CD4-positive, alpha-beta T cell treated with Interleukin-17A for 1 hour (primary cell): ENCODE results near the gene CYB5R4.
"Not testable (repeated sequence)": the region's sequence is repeated elsewhere in the genome, so short reads cannot be mapped to it uniquely, and the experiment has no call there.

Experiments used
- DNase-seq: peaks from one replicate; pipeline ENCODE4 v3.0.0-alpha.2; 2020

The CYB5R4 gene

DNA sequence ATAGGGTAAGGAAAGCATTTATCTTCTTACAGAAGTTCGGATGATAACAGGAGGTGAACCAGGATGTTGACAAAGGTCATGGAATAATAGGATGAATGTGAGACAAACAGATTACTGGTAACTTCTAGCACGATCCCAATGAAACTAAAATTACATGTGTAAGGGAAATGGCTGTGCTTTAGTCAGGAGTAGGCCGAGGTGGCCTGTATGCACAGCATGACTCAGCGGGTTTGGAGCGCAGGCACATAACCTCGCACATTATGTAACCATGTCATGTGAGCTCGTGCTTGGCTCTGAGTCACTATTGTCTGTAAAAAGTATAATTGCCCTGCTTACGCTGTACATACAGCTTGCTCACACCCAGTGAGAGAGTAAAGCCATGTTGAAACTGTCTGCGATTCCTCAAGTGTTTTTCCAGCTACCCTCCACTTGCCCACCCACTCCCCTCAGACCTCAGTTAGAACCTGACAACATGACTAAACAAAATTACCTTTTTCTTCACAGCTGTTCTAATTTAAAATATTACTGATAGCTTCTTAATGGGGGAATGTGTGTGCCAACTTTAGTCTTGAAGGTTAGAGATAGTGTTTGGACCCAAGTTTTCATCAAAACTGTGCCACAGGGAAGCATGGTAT lies 8.2 kb downstream of the CYB5R4 start:
- peak; percentile 22 for DNase-seq

DNA sequence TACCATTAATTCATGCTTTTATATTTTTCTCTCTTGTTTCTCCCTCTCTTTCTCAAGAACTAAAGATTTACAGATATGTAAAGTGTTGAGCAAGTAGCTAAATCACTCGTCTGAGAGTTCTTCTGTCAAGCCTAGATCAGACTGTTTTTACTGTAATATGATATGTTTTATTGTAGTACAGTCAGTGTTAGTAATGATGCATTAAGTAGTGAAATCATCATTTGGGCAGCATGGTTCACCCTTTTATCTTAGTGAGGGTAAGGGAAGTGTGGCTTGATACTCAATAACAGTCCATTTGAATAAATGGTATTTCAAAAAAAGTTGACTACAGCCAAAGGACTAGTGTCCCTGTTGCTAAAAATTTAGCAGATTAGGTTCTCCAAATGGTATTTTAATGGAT lies 9.2 kb downstream of the CYB5R4 start:
- DNase-seq = no peak

DNA sequence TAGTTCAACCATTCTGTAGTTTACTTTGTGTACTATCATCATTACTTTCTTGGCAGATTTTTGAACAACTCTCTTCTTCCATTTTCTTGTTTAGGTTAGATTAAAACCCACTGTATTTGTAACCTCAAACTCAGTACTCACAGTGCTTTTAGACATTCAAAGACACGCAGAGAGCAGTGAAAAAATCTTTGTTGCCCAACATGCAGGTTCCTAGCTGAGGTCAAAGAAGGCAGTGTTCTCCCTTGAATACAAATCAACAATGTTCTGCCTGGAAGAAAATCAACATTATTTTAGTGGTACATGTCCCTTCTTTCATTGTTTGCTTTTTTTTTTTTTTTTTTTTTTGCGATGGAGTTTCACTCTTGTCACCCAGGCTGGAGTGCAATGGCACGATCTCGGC lies 11.2 kb downstream of the CYB5R4 start:
- no peak for DNase-seq

DNA sequence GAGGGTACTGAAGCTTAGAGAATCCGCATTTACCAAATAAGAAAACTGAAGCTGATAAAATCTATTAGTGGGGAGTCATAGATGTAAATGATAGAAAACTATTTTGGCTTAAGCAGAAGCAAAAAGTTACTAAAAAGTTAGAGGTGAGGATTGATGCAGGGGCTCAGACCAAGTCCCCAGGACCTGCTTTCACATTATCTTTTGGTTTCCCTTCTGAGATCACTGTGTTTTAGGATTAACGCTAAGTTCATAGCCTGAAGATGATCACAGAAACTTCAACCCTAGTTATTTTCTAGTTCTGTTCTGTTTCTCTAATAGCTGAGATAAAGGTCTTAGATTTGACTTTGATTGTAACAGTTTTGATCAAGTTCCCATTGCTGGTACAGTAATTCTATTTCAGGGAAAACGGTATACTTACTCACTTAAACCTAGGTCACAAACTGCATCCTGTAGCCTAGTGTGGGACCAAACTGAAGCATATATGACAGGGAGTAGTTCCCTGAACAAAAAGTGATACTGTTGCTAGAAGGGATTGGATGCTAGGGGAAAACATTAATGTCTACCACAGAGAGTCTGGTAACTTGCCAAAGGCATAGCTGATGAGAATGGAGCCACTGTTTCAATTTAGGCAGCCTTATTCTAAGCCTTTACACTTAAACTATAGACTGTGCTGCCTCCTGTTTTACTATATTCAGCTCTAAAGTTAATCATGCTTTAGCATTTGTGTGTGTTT lies 13.1 kb downstream of the CYB5R4 start:
- no peak for DNase-seq

DNA sequence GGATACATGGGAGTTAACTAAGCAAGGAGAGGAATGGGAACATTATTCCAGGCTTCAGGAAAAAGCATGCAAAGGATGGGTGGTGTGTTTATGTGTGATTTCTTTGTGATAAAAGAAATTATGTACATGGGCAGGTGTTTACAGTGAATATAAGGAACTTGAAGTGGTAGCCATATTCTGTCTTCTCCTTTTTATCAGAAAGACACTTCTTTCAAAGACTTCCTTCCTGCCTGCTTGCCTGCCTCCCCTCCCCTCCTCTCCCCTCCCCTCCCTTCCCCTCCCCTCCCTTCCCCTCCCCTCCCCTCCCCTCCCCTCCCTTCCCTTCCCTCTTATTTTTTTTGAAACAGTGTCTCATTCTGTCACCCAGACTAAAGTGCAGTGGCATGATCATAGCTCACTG lies 14.4 kb downstream of the CYB5R4 start:
- DNase-seq = no peak

DNA sequence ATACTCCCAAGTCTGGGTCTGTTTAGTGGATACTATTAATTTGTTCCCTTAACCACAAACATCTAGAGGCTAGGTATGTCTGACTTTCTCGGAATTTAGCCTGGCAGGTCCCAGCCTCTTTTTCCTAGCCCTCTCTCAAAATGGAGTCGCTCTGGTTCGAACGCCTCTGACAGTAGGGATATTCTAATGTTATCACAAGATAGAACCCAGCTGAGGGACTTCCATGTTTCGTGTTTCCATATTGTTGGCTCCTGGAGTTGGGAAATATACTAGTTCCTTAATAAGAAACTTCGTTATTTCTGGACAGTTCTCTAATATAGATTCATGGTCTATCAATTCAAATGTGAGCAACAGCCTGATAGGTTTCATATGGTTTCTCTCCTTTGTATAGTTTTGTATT lies 16.4 kb downstream of the CYB5R4 start:
- no peak for DNase-seq

DNA sequence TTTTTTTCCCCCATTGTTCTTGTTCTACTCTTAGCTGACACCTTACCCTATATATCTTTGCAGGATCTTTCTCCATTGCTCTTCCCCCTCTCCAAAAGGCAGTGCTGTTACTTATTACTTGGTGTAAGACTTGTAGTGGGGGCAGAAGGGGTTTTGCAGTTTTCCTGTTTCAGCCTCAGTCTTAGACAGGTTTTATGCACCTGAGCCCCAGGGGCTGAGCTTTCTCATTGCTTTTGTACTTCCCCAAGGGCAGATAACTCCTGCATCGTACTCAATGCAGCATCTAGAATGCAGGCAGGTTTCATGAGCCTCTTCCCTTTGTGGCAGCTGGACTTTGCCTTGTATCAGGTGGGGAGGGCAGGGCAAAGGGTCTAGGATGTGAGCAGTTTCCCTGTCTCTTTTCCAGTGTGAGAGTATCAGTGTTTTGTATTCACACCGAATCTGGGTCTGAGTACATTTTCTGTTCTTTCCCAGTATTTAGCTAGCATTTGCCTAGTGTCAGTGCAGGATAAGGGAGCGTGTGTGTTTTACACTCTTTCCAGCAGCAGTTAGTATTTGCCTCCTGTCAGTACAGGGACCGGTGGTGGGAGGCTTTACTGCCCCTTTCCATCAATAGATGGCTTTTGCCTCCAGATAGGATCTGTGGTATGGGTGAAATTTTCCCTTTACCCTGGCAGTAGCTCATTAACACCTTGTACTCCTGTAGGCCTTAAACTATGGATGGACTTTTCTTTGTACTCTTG lies 19.6 kb downstream of the CYB5R4 start:
- no peak for DNase-seq

DNA sequence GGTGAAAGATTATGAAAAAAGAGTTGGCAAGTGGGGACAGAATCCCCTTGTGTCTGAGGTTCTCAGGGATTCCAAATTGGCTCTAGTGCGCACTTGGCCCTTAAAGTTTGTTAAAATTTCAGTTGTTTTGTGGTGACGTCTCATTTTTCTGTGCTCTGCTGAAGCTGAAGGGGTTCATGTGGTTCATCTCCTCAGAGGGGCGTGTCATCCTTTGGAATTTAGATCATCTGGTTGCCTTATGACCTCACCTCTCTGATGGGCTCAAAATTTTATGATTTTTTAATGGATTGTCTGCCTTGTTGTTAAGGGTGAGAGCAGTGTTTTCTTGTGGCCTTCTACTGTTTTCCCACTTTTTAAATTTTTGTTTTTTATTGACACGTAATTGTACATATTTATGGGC lies 20.3 kb downstream of the CYB5R4 start:
- no peak for DNase-seq

DNA sequence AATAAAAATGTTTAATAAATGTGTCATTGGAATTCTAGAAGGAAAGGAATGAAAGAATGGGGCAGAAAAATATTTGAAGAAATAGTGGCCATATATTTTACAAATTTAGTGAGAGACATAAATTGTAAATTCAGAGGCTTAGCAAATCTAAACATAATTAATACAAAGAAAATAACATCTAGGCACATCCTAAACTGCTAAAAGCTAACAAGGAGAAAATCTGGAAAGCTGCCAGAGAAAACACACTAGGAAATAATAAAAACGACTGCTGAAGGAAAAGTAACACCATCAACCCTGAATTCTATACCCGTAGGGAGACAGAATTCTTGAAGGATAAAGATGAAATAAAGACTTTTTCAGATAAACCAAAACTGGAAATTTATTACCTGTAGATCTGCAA lies 23.8 kb downstream of the CYB5R4 start:
- no peak for DNase-seq

DNA sequence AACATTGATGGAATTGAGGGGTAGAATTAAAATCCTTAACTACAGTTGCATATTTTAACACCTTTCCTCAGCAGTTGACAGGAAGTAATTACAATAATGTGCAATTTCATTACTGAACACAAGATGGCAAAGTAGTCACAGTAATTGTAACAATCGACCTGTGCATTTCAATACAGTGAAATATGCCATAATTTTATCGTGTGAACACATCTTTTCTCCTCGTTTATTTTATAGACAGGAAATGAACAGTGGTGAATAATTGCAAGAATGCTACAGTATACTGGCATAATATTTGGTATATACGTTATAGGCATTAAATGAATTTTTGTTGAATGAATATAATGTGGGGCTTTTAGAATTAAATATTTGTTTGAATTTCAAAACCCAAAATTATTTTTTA lies 25.0 kb downstream of the CYB5R4 start:
- DNase-seq = peak; percentile 63

DNA sequence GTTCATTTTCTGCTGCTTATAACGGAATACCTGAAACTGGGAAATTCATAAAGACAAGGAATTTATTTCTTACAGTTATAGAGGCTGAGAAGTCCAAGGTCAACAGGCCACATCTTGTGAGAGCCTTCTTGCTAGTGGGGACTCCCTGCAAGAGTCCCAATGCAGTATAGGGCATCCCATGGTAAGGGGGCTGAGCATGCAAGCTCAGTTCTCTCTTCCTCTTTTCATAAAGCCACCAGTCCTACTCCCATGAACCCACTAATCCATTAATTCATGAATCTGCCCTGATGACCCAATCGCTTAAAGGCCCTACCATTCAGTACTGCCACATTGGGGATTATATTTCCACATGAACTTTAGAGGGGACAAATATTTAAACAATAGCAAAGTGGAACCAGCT lies 26.5 kb downstream of the CYB5R4 start:
- DNase-seq = no peak

DNA sequence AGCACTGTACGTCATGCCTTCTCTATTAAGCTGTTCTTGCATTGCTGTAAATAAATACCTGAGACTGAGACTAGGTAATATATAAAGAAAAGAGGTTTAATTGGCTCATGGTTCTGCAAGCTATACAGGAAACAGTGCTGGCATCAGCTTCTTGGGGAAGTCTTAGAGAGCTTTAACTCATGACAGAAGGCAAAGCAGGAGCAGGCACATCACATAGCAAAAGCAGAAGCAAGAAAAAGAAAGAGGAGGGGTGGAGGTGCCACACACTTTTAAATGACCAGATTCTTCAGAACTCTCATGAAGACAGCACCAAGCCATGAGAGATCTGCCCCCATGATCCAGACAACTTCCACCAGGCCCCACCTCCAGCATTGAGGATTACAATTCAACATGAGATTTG lies 30.1 kb downstream of the CYB5R4 start:
- DNase-seq = no peak

DNA sequence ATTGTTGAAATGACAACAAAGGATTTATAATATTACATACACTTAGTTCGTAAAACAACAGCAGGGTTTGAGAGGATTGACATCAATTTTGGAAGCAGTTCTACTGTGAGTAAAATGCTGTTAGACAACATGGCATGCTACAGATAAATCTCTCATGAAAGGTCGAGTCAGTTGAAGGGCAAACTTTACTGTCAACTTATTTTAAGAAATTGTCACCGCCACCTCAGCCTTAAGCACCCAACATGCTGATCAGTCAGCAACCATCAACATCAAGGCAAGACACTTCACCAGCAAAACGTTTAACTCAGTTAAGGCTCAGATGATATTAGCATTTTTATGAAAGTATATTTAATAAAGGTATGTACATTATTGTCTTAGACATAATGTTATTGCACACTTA lies 31.0 kb downstream of the CYB5R4 start:
- DNase-seq = no peak

DNA sequence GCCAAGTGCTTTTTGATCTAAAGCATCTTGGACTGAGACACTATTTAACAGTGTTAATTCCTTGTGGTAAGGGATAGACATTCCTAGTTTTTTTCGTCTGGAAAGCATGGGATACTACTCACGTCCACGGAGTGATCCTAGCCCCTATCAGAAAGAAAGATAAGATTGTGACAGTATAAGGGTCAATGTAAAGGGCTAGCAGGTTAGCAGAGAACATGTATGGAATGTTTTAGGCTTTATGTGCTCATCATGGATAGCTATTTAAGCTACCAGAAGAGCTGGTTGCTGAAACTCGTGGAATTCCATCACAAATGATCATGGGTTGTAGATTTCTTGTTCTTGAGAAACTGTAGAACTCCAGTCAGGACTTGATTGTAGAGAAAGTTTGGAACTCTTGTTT lies 32.1 kb downstream of the CYB5R4 start:
- no peak for DNase-seq

DNA sequence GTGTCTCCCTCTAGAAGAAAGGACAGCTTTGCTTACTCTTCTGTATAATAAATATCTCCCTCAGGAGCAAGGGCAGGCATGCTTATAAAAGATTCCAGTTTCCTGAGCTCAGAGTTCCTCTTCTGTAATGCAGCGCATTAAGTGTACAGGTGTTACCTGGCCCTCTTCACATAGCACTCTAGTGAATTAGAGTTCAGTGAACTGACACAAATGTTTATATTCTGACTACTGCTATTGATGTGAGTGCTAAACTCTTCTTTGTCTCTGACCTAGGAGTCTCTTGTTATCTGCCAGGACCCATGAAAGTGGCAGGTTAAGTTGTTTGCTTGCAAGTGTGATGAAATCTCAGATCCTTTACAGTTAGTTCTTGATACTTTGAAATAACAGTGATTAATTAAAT lies 33.5 kb downstream of the CYB5R4 start:
- DNase-seq = no peak

DNA sequence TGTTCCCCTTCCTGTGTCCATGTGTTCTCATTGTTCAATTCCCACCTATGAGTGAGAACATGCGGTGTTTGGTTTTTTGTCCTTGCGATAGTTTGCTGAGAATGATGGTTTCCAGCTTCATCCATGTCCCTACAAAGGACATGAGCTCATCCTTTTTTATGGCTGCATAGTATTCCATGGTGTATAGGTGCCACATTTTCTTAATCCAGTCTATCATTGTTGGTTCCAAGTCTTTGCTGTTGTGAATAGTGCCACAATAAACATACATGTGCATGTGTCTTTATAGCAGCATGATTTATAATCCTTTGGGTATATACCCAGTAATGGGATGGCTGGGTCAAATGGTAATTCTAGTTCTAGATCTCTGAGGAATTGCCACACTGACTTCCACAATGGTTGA lies 37.6 kb downstream of the CYB5R4 start:
- not testable (repeated sequence) for DNase-seq

DNA sequence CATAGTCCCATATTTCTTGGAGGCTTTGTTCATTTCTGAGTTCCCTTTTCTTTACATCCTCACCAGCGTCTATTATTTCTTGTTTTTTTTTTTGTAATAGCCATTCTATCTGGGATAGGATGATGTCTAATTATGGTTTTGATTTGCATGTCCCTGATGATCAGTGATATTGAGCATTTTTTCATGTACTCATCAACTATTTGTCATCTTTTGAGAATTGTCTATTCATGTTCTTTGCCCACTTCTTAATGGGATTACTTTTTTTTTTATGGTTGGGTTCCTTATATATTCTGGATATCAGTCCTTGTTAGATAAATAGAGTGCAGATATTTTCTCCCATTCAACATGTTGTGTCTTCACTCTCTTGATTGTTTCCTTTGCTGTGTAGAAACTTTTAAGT lies 42.1 kb downstream of the CYB5R4 start:
- DNase-seq = no peak

DNA sequence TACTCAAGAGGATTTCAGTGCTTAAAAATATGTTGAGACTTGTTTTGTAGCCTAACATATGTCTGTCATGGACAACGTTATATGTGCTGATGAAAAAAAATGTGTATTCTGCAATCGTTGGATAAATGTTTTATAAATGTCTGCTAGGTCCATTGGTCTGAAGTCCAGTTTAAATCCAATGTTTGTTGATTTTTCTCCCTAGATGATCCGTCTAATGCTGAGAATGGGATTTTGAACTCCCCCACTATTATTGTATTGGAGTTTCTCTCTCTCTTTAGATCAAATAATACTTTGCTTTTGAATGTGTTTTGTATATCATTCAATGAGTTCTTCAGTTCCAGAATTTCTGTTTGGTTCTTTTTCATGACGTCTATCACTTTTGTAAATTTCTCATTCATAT lies 44.9 kb downstream of the CYB5R4 start:
- no peak for DNase-seq

DNA sequence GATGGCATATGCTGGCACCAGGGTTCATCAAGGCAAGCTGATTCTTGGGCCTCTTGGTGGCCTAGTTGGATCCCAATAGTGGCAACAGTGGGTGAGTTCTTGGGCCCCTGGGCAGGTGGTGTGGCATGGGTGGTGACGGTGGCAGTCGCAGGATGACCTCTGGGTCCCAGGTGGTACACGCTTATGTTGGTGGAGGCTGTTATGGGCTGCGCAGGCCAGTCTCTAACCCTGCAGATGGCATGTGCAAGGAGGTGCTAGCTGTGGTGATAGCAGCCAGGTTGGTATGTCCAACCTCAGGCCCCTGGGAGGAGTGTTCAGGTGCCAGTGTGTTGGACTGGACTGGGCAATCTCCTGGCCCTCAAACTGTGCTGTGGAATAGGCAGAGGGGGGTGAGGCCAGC lies 46.2 kb downstream of the CYB5R4 start:
- no peak for DNase-seq

DNA sequence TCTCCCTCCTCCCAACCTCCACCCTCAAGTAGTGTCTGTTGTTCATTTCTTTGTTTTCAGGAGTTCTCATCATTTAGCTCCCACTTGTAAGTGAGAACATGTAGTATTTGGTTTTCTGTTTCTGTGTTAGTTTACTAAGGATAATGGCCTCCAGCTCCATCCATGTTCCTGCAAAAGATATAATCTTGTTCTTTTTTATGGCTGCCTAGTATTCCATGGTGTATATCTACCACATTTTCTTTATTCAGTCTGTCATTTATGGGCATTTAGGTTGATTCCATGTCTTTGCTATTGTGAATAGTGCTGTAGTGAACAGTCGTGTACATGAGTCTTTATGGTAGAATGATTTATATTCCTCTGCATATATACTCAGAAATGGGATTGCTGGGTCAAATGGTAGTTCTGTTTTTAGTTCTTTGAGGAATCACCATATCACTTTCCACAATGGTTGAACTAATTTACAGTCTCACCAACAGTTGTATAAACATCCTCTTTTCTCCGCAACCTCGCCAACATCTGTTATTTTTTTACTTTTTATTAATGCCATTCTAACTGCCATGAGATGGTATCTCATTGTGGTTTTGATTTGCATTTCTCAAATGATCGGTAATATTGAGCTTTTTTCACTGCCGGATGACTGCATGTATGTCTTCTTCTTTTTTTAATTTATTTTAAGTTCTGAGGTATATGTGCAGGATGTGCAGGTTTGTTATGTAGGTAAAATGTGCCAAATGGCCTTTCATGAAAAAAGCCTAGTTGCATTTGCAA lies 48.3 kb downstream of the CYB5R4 start:
- not testable (repeated sequence) for DNase-seq

DNA sequence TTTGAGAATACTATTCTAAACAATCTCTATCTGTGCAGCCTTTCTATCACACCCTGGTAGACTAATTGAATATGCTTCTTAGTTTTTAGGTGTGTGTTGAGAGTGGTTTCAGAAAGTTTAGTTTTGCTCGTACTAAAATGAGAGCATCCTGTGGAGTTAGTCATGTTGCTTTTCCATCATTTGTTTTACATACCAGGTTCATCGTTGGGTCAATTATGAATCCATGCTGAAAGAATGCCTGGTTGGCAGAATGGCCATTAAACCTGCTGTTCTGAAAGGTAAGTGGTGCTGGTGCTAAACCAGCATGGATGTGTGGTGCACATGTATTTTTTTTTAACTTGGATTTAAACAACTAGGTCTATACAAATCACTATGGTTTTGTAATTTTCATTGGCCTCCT lies 49.3 kb downstream of the CYB5R4 start:
- DNase-seq = no peak

DNA sequence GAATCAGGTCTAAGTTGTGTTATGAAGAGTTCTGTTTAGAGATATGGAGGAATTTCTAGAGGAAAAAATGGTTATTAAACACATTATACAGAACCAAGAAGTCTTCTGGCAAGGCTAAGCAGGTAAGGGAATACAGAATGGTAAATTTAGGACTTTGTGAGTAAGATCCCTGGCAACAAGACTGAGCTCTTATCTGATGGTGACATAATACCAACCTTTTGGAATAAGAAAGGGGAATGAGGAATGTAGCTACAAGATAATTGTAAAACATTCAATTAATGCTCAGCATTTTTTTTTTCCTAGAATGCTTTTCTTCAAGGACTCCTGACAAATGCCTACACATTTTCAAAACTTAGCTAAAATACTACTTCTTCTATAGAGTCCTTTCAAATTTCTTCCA lies 51.8 kb downstream of the CYB5R4 start:
- no peak for DNase-seq

DNA sequence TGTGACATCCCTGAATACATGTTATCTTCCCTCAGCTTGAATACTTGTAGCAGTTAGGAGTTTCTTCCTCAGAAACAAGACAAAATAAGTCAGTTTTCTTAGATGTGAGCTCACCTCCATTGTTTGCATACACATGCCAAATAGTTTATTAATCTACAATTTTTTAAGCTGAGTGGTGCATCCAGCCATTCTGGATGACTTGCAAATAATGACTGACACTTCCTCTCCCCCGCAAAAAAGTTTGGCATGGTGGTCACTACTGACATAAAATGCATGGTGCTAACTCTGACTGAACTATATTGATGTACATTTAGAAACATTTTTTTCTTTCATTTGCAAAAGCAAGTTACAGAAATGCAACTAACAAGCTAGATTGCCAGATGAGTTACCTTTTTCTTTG lies 55.5 kb downstream of the CYB5R4 start:
- no peak for DNase-seq

DNA sequence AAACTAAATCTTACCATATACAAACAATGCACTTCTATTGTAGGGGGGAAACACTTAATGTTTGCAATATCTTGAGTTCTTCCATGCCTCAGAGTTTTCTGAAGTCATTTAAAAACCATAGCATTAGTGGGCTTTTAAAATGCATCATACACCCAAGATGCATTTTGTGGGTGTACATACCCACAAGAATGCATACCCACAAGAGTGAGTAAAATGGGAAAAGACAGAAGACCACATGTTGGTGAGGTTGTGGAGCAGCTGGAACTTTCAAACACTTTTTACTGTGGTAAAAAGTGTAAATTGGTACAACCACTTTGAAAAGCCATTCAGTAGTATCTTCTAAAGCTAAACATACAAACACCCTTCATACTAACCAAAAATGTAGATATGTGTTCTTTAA lies 57.5 kb downstream of the CYB5R4 start:
- no peak for DNase-seq
